ENCODE data around the gene PHKB. TPM values are rescaled to one million over a fixed set of nuclear protein-coding genes. Genes with fewer than 3 reads are reported as not detected.

The PHKB gene
- total RNA-seq, 4 donors from 2014 or later: 38.8 to 94.2 (median 55.7) TPM

- no peaks in the 10 kb centered on the region for H3K27me3 ChIP-seq
- TF ChIP-seq CTCF (IDR thresholded peaks at IDR 0.05) (no peak), POLR2AphosphoS5 (IDR thresholded peaks at IDR 0.05) (no peak), POLR2A (IDR thresholded peaks at IDR 0.05) (no peak), EP300 (IDR thresholded peaks at IDR 0.05) (no peak)
- no peaks in the 10 kb centered on the region for H3K9me3 ChIP-seq
- WGBS, 2 donors (ENCODE audit: low coverage in 1 of 2): 92 to 93% methylated on average over 3 of the region's 3 CpGs
- H3K4me1 ChIP-seq: no peaks in the 10 kb centered on the region
- H3K27ac ChIP-seq: no peak overlapping the region
- H3K36me3 ChIP-seq: peaks cover 3 to 43% of the 10 kb centered on the region in 2 donors
- ATAC-seq: no peak
- H3K4me3 ChIP-seq: no peak overlapping the region
Observed at GRCh38 chr16:47586121-47586520, 125.0 kb downstream of the PHKB start.

GRCh38 chr16:47590472-47590871 lies 129.3 kb downstream of the PHKB start:
- Histone ChIP-seq H3K9me3 (no peaks in the 10 kb centered on the region), H3K27me3 (no peaks in the 10 kb centered on the region), H3K27ac (no peak overlapping the region), H3K36me3 (peaks cover 3 to 61% of the 10 kb centered on the region in 2 donors), H3K4me1 (no peaks in the 10 kb centered on the region), H3K4me3 (no peak overlapping the region)
- no peak for TF ChIP-seq POLR2A (IDR thresholded peaks at IDR 0.05)
- no peak for TF ChIP-seq POLR2AphosphoS5 (IDR thresholded peaks at IDR 0.05)
- no peak for TF ChIP-seq EP300 (IDR thresholded peaks at IDR 0.05)
- TF ChIP-seq CTCF (IDR thresholded peaks at IDR 0.05): no peak
- no peak for ATAC-seq
- 92% methylated on average over 2 of the region's 2 CpGs for WGBS, 2 donors (ENCODE audit: low coverage in 1 of 2)

- no peak for ATAC-seq
Observed at GRCh38 chr16:47592232-47592631, 131.1 kb downstream of the PHKB start.

GRCh38 chr16:47599512-47599911 lies 138.4 kb downstream of the PHKB start:
- ATAC-seq: no peak

More at GRCh38 chr16:47592232-47592631, 131.1 kb downstream of the PHKB start:
- Histone ChIP-seq H3K36me3 (peaks cover 3 to 64% of the 10 kb centered on the region in 2 donors), H3K27me3 (no peaks in the 10 kb centered on the region), H3K4me1 (no peaks in the 10 kb centered on the region), H3K4me3 (no peak overlapping the region), H3K27ac (no peak overlapping the region), H3K9me3 (no peaks in the 10 kb centered on the region)
- 53 to 83% methylated on average over 3 of the region's 3 CpGs for WGBS, 2 donors (ENCODE audit: low coverage in 1 of 2)
- no peak for TF ChIP-seq EP300 (IDR thresholded peaks at IDR 0.05)
- no peak for TF ChIP-seq POLR2AphosphoS5 (IDR thresholded peaks at IDR 0.05)
- TF ChIP-seq POLR2A (IDR thresholded peaks at IDR 0.05): no peak
- no peak for TF ChIP-seq CTCF (IDR thresholded peaks at IDR 0.05)

More at GRCh38 chr16:47599512-47599911, 138.4 kb downstream of the PHKB start:
- H3K27ac ChIP-seq: no peak overlapping the region
- H3K4me3 ChIP-seq: no peak overlapping the region
- WGBS, 2 donors (ENCODE audit: low coverage in 1 of 2): 93 to 95% methylated on average over 2 of the region's 2 CpGs
- no peaks in the 10 kb centered on the region for H3K9me3 ChIP-seq
- no peaks in the 10 kb centered on the region for H3K4me1 ChIP-seq
- H3K27me3 ChIP-seq: no peaks in the 10 kb centered on the region
- H3K36me3 ChIP-seq: peaks cover 0 to 48% of the 10 kb centered on the region in 2 donors
- TF ChIP-seq POLR2A (IDR thresholded peaks at IDR 0.05) (no peak), CTCF (IDR thresholded peaks at IDR 0.05) (no peak)

All from gastroesophageal sphincter (tissue), 4 donors.